WERI-Rb-1 (cell line): ENCODE data around the gene FARSB.

Source experiments
- DNase-seq: peaks from one replicate; pipeline ENCODE4 v3.0.0-alpha.2; 2020
- H3K27ac ChIP-seq: fragments of 250-450 bp; sonication (Bioruptor Pico); 2 replicates; pipeline ENCODE4 v1.5.1; 2020; ENCODE audit warnings: mild to moderate bottlenecking, moderate library complexity
- H3K27me3 ChIP-seq: fragments of 250-450 bp; sonication (Bioruptor Pico); 2 replicates; pipeline ENCODE4 v1.5.1; 2021; ENCODE audit warnings: mild to moderate bottlenecking, low read depth, moderate library complexity; ENCODE audit not compliant: insufficient read depth, severe bottlenecking
- H3K36me3 ChIP-seq: fragments of 250-450 bp; sonication (Bioruptor Pico); 2 replicates; pipeline ENCODE4 v1.5.1; 2020; ENCODE audit warnings: mild to moderate bottlenecking, moderate library complexity
- H3K4me3 ChIP-seq: 2 replicates; pipeline ENCODE4 v1.5.1; 2011; ENCODE audit warnings: low read depth, mild to moderate bottlenecking, control low read depth, low read length
- H3K9me3 ChIP-seq: fragments of 250-450 bp; sonication (Bioruptor Pico); 2 replicates; pipeline ENCODE4 v1.5.1; 2021; ENCODE audit warnings: mild to moderate bottlenecking, moderate library complexity; ENCODE audit not compliant: severe bottlenecking
- CTCF ChIP-seq: IDR thresholded peaks from 2 replicates; pipeline ENCODE4 v1.5.1; 2011; ENCODE audit warnings: low read depth, mild to moderate bottlenecking, control low read depth, inconsistent platforms, low read length

The FARSB gene

GRCh38 chr2:222545823-222546795 is 109.8 kb downstream of the FARSB start:
- H3K9me3 ChIP-seq = no peaks in the 10 kb centered on the region
- no peaks in the 10 kb centered on the region for H3K36me3 ChIP-seq
- no peak overlapping the region for H3K4me3 ChIP-seq
- TF ChIP-seq CTCF = no peak
- no peak for DNase-seq
- no peaks in the 10 kb centered on the region for H3K27me3 ChIP-seq
- no peak overlapping the region for H3K27ac ChIP-seq

GRCh38 chr2:222544661-222545060 is 111.2 kb downstream of the FARSB start:
- TF ChIP-seq CTCF = no peak
- no peak for DNase-seq

GRCh38 chr2:222538535-222538934 is 117.4 kb downstream of the FARSB start:
- Histone ChIP-seq H3K27ac (no peak overlapping the region), H3K27me3 (no peaks in the 10 kb centered on the region), H3K4me3 (no peak overlapping the region), H3K9me3 (no peaks in the 10 kb centered on the region), H3K36me3 (no peaks in the 10 kb centered on the region)
- no peak for DNase-seq
- no peak for TF ChIP-seq CTCF

More at GRCh38 chr2:222544661-222545060, 111.2 kb downstream of the FARSB start:
- Histone ChIP-seq H3K36me3 (no peaks in the 10 kb centered on the region), H3K27ac (no peak overlapping the region), H3K27me3 (no peaks in the 10 kb centered on the region), H3K9me3 (no peaks in the 10 kb centered on the region), H3K4me3 (no peak overlapping the region)

- TF ChIP-seq CTCF = no peak
- H3K4me3 ChIP-seq = no peak overlapping the region
- no peaks in the 10 kb centered on the region for H3K9me3 ChIP-seq
- no peak for DNase-seq
- no peaks in the 10 kb centered on the region for H3K27me3 ChIP-seq
- H3K27ac ChIP-seq = no peak overlapping the region
- no peaks in the 10 kb centered on the region for H3K36me3 ChIP-seq
Measured at GRCh38 chr2:222535477-222535876, 120.4 kb downstream of the FARSB start.

GRCh38 chr2:222532315-222532714 is 123.6 kb downstream of the FARSB start:
- Histone ChIP-seq H3K27ac (no peak overlapping the region), H3K4me3 (no peak overlapping the region), H3K36me3 (no peaks in the 10 kb centered on the region), H3K27me3 (no peaks in the 10 kb centered on the region), H3K9me3 (no peaks in the 10 kb centered on the region)
- DNase-seq = no peak
- no peak for TF ChIP-seq CTCF
